Parathyroid adenoma (tissue), 2 donors: Measurements from ENCODE around the gene NRXN3.
A peak's percentile ranks its signal among the peaks of the same experiment; 100 is the strongest.

Source experiments
- H2AFZ ChIP-seq: fragments of 300-600 bp; sonication (generic); one replicate; pipeline ENCODE4 v1.7.0; 2017; ENCODE audit warnings: antibody characterized with exemption, mild to moderate bottlenecking
- H3K27ac ChIP-seq: fragments of 300-600 bp; sonication (generic); one replicate; pipeline ENCODE4 v1.7.0; 2017
- H3K27me3 ChIP-seq: fragments of 300-600 bp; sonication (generic); one replicate; pipeline ENCODE4 v1.7.0; 2017; ENCODE audit warnings: low read length; ENCODE audit not compliant: control insufficient read depth, insufficient read depth
- H3K36me3 ChIP-seq: fragments of 300-600 bp; sonication (generic); one replicate; pipeline ENCODE4 v1.7.0; 2017; ENCODE audit warnings: low read length; ENCODE audit not compliant: control insufficient read depth, insufficient read depth
- H3K4me1 ChIP-seq: fragments of 300-600 bp; sonication (generic); one replicate; pipeline ENCODE4 v1.7.0; 2017; ENCODE audit warnings: control low read depth
- H3K4me2 ChIP-seq: fragments of 300-600 bp; sonication (generic); one replicate; pipeline ENCODE4 v1.7.0; 2017; ENCODE audit warnings: low read length
- H3K4me3 ChIP-seq: fragments of 300-600 bp; sonication (generic); one replicate; pipeline ENCODE4 v1.7.0; 2017; ENCODE audit warnings: low read depth, low read length
- H3K79me2 ChIP-seq: fragments of 300-600 bp; sonication (generic); one replicate; pipeline ENCODE4 v1.7.0; 2017; ENCODE audit warnings: control low read depth
- H3K9ac ChIP-seq: fragments of 300-600 bp; sonication (generic); one replicate; pipeline ENCODE4 v1.7.0; 2017; ENCODE audit warnings: mild to moderate bottlenecking
- H3K9me3 ChIP-seq: fragments of 300-600 bp; sonication (generic); one replicate; pipeline ENCODE4 v1.7.0; 2017; ENCODE audit warnings: low read length; ENCODE audit not compliant: control insufficient read depth
- TF ChIP-seq, protein P1 (sequence below): fragments of 300-600 bp; sonication (generic); IDR thresholded peaks from one replicate; pipeline ENCODE4 v1.7.0; 2017; ENCODE audit warnings: antibody characterized with exemption, mild to moderate bottlenecking
- donor health status: primary hyperparathyroidism.

The NRXN3 gene

DNA sequence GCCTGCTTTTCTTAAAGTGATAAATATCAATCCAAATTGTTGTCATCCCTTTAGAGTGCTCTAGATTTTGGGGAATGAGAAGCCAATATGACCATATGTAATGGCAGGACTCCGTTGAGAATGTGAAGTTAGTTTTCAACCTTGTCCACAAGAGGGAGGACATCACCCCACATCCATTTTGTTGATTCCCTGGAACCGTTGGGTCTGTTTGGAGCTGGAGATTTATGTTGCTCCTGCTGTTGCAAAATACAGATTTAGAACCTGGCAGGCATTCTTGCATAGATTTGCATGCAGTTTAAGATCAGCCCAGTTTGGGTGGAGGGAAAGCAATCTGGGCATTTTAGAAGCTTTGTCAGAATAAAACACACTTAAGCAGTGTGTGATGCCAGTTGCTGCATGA, 620.1 kb downstream of the NRXN3 start:
- H3K4me3 ChIP-seq: no peak overlapping the region
- no peaks in the 10 kb centered on the region for H3K79me2 ChIP-seq
- H2AFZ ChIP-seq: no peak overlapping the region
- no peak overlapping the region for H3K9ac ChIP-seq
- H3K4me1 ChIP-seq: no peaks in the 10 kb centered on the region
- H3K27me3 ChIP-seq: no peaks in the 10 kb centered on the region
- TF ChIP-seq, protein P1, sequence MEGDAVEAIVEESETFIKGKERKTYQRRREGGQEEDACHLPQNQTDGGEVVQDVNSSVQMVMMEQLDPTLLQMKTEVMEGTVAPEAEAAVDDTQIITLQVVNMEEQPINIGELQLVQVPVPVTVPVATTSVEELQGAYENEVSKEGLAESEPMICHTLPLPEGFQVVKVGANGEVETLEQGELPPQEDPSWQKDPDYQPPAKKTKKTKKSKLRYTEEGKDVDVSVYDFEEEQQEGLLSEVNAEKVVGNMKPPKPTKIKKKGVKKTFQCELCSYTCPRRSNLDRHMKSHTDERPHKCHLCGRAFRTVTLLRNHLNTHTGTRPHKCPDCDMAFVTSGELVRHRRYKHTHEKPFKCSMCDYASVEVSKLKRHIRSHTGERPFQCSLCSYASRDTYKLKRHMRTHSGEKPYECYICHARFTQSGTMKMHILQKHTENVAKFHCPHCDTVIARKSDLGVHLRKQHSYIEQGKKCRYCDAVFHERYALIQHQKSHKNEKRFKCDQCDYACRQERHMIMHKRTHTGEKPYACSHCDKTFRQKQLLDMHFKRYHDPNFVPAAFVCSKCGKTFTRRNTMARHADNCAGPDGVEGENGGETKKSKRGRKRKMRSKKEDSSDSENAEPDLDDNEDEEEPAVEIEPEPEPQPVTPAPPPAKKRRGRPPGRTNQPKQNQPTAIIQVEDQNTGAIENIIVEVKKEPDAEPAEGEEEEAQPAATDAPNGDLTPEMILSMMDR: peak; percentile 34
- no peak overlapping the region for H3K4me2 ChIP-seq
- no peak overlapping the region for H3K27ac ChIP-seq
- no peaks in the 10 kb centered on the region for H3K36me3 ChIP-seq
- no peaks in the 10 kb centered on the region for H3K9me3 ChIP-seq

DNA sequence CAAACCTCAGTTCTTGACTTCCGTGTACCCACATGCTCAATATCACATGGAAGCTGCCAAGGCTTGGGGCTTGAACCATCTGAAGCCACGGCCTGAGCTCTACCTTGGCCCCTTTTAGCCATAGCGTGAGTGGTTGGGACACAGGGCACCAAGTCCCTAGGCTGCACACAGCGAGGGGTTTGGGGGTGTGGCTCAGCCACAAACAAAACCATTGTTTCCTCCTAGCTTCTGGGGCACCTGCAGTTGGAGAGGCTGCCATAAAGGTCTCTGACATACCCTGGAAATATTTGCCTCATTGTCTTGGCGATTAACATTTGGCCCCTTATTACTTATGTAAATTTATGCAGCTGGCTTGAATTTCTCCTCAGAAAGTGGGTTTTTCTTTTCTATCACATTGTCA, 628.6 kb downstream of the NRXN3 start:
- no peak overlapping the region for H3K9ac ChIP-seq
- no peaks in the 10 kb centered on the region for H3K27me3 ChIP-seq
- H3K79me2 ChIP-seq: no peaks in the 10 kb centered on the region
- no peak overlapping the region for H3K4me3 ChIP-seq
- TF ChIP-seq, protein P1: no peak
- H3K27ac ChIP-seq: no peak overlapping the region
- no peaks in the 10 kb centered on the region for H3K9me3 ChIP-seq
- H3K4me1 ChIP-seq: no peaks in the 10 kb centered on the region
- H3K4me2 ChIP-seq: no peak overlapping the region
- H2AFZ ChIP-seq: no peak overlapping the region
- no peaks in the 10 kb centered on the region for H3K36me3 ChIP-seq

DNA sequence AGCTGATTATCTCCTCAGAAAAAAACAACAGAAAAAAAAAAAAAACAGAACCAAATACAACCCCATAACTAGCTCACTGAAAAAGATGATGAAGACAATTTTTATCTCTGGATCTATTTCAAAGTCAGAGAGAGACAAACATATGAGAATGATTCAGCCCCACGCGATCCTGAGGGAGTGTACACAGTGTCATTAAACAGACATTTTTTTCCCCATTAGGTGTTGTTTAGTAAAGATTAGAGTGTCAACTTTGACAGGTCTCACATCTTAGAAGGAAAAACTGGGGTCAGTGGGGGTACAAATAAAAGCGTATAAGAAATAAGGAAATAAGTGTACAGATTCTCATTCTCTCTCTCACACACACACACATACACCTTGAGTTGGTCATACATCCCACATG, 635.4 kb downstream of the NRXN3 start:
- H3K27me3 ChIP-seq: no peaks in the 10 kb centered on the region
- H3K9ac ChIP-seq: no peak overlapping the region
- H3K79me2 ChIP-seq: no peaks in the 10 kb centered on the region
- no peak overlapping the region for H3K4me3 ChIP-seq
- H3K4me1 ChIP-seq: no peaks in the 10 kb centered on the region
- H3K9me3 ChIP-seq: no peaks in the 10 kb centered on the region
- no peak overlapping the region for H3K4me2 ChIP-seq
- no peak overlapping the region for H3K27ac ChIP-seq
- H3K36me3 ChIP-seq: no peaks in the 10 kb centered on the region
- no peak overlapping the region for H2AFZ ChIP-seq
- TF ChIP-seq, protein P1: no peak

- Histone ChIP-seq H3K9me3 (no peaks in the 10 kb centered on the region), H3K9ac (no peak overlapping the region), H3K79me2 (no peaks in the 10 kb centered on the region), H3K36me3 (no peaks in the 10 kb centered on the region), H3K27me3 (no peaks in the 10 kb centered on the region), H3K4me3 (no peak overlapping the region), H2AFZ (no peak overlapping the region), H3K4me2 (no peak overlapping the region), H3K4me1 (no peaks in the 10 kb centered on the region), H3K27ac (no peak overlapping the region)
- TF ChIP-seq, protein P1: no peak
Measured at GRCh38 chr14:78823035-78823434, 652.9 kb downstream of the NRXN3 start.

- Histone ChIP-seq H3K9me3 (no peaks in the 10 kb centered on the region), H3K9ac (no peak overlapping the region), H3K27me3 (no peaks in the 10 kb centered on the region), H2AFZ (no peak overlapping the region), H3K79me2 (no peaks in the 10 kb centered on the region), H3K4me2 (no peak overlapping the region), H3K27ac (no peak overlapping the region), H3K4me1 (no peaks in the 10 kb centered on the region), H3K4me3 (no peak overlapping the region), H3K36me3 (no peaks in the 10 kb centered on the region)
- TF ChIP-seq, protein P1: no peak
Measured at GRCh38 chr14:78823516-78823915, 653.3 kb downstream of the NRXN3 start.
